Measurements from ENCODE around the gene HPN.

GRCh38 chr19:34999498-35000337, 41.8 kb upstream of the HPN start, which contains the start of gene GRAMD1A:
- no peak for TF ChIP-seq CTCF (conservative IDR thresholded peaks at IDR 0.05; ENCODE audit: low read depth in 2 of 2)
- no peak for TF ChIP-seq EZH2 (IDR thresholded peaks at IDR 0.05; ENCODE audit: low read depth, unreplicated experiment)
- TF ChIP-seq POLR2AphosphoS5 (IDR thresholded peaks at IDR 0.05; ENCODE audit: low read depth) = peak; percentile 88
- TF ChIP-seq CREB1 (CRISPR knock-in tag; IDR thresholded peaks at IDR 0.05; ENCODE audit: low read depth) = peak; percentile 87
- no peak for TF ChIP-seq JUNB (IDR thresholded peaks at IDR 0.05; ENCODE audit: unreplicated experiment)
- TF ChIP-seq REST (IDR thresholded peaks at IDR 0.05; ENCODE audit: unreplicated experiment) = no peak
- no peak for TF ChIP-seq EZH2phosphoT487 (IDR thresholded peaks at IDR 0.05; ENCODE audit: unreplicated experiment)
- TF ChIP-seq ZNF331 (CRISPR knock-in tag; IDR thresholded peaks at IDR 0.05; ENCODE audit: low read depth) = no peak

Data from GM23338 (cell line).